AG08395 (cell line): ENCODE measurements around the gene BBS1.

Experiments used
- DNase-seq: peaks from one replicate; pipeline ENCODE4 v3.0.0; 2012; ENCODE audit warnings: mixed read lengths, low spot score

Gene BBS1

GRCh38 chr11:66477263-66478201 is 32.9 kb upstream of the BBS1 start:
- DNase-seq = no peak

GRCh38 chr11:66478729-66479393 is 31.6 kb upstream of the BBS1 start:
- no peak for DNase-seq

GRCh38 chr11:66479394-66480116 is 30.9 kb upstream of the BBS1 start:
- peak; percentile 49 for DNase-seq

GRCh38 chr11:66480117-66480938 is 30.1 kb upstream of the BBS1 start, which contains the start of gene DPP3:
Gene DPP3 (plus strand): TSS chr11:66480434. CDS start chr11:66482201, 1,767 bp downstream.
- peak; percentile 100 for DNase-seq

- no peak for DNase-seq
These were observed 25.5 kb upstream of the BBS1 start for GRCh38 chr11:66484806-66485380.

- DNase-seq = no peak
These were observed 21.5 kb upstream of the BBS1 start for GRCh38 chr11:66488957-66489356.

- DNase-seq = no peak
These were observed 20.8 kb upstream of the BBS1 start for GRCh38 chr11:66489636-66490035.

GRCh38 chr11:66491315-66491935 is 19.0 kb upstream of the BBS1 start:
- DNase-seq = no peak

GRCh38 chr11:66492161-66492865 is 18.1 kb upstream of the BBS1 start:
- no peak for DNase-seq

GRCh38 chr11:66493130-66493529 is 17.3 kb upstream of the BBS1 start:
- no peak for DNase-seq

GRCh38 chr11:66494458-66494857 is 16.0 kb upstream of the BBS1 start:
- DNase-seq = no peak

- no peak for DNase-seq
These were observed 15.5 kb upstream of the BBS1 start for GRCh38 chr11:66494935-66495334.

- DNase-seq = no peak
These were observed 15.0 kb upstream of the BBS1 start for GRCh38 chr11:66495401-66495854.

GRCh38 chr11:66497206-66497605 is 13.2 kb upstream of the BBS1 start:
- DNase-seq = no peak

GRCh38 chr11:66498506-66498905 is 11.9 kb upstream of the BBS1 start:
- DNase-seq = no peak

GRCh38 chr11:66505276-66505816 is 5.1 kb upstream of the BBS1 start:
- DNase-seq = no peak

- DNase-seq = no peak
These were observed 1.3 kb upstream of the BBS1 start for GRCh38 chr11:66509131-66509561.

- no peak for DNase-seq
These were observed 530 bp downstream of the BBS1 start for GRCh38 chr11:66510990-66511339.

- DNase-seq = no peak
These were observed 13.2 kb downstream of the BBS1 start for GRCh38 chr11:66523611-66524010.
